HFFc6 (cell line): Measurements from ENCODE around the gene PTPRR. TPM values are rescaled to one million over a fixed set of nuclear protein-coding genes. Genes with fewer than 3 reads are reported as not detected.
A peak's percentile ranks its signal among the peaks of the same experiment; 100 is the strongest.
"Not testable (repeated sequence)": the region's sequence is repeated elsewhere in the genome, so short reads cannot be mapped to it uniquely, and the experiment has no call there.

Experiments
- DNase-seq: peaks from one replicate; pipeline ENCODE4 v3.0.0-alpha.2; 2018
- H3K27ac Mint-ChIP-seq: 2 replicates; pipeline ENCODE4 v1.8.0; 2020; ENCODE audit warnings: mild to moderate bottlenecking, mixed read lengths
- H3K27me3 Mint-ChIP-seq: 2 replicates; pipeline ENCODE4 v1.8.0; 2021; ENCODE audit warnings: mild to moderate bottlenecking, moderate library complexity, mixed read lengths; ENCODE audit not compliant: insufficient read depth
- H3K36me3 Mint-ChIP-seq: 2 replicates; pipeline ENCODE4 v1.8.0; 2021; ENCODE audit warnings: low read depth, mixed read lengths
- H3K4me1 Mint-ChIP-seq: 2 replicates; pipeline ENCODE4 v1.8.0; 2020; ENCODE audit warnings: low read depth, mixed read lengths
- H3K4me3 Mint-ChIP-seq: 2 replicates; pipeline ENCODE4 v1.8.0; 2020; ENCODE audit warnings: mild to moderate bottlenecking, moderate library complexity, mixed read lengths
- H3K9me3 Mint-ChIP-seq: 2 replicates; pipeline ENCODE4 v1.8.0; 2020; ENCODE audit warnings: mild to moderate bottlenecking, mixed read lengths
- CTCF ChIP-seq: fragments of 200-600 bp; sonication (generic); IDR thresholded peaks from 2 replicates; pipeline ENCODE4 v1.5.0; 2021; ENCODE audit warnings: antibody characterized with exemption, mild to moderate bottlenecking
- total RNA-seq, 6 experiments: library from RNA; stranded (reverse); fragmentation: NEBNext Ultra II Directional; extraction: Animal tissue kit (Norgen Biotek cat#: 25700); gene quantifications; 2 replicates in 1 of 6; 3 replicates in 5 of 6; pipeline ENCODE4 v1.2.3, GENCODE V29; 2021

PTPRR gene
- total RNA-seq, 6 experiments from 2014 or later = 0.40 to 1.1 (median 0.48) TPM

- no peaks in the 10 kb centered on the region for H3K9me3 Mint-ChIP-seq
- no peaks in the 10 kb centered on the region for H3K4me1 Mint-ChIP-seq
- DNase-seq = no peak
- H3K36me3 Mint-ChIP-seq = no peaks in the 10 kb centered on the region
- H3K4me3 Mint-ChIP-seq = no peak overlapping the region
- H3K27me3 Mint-ChIP-seq = peaks cover 11% of the 10 kb centered on the region; the same call in 1 of the 2 replicates
- H3K27ac Mint-ChIP-seq = no peak overlapping the region
- TF ChIP-seq CTCF = no peak
These were observed 184.0 kb downstream of the PTPRR start for GRCh38 chr12:70736351-70737133.

- H3K9me3 Mint-ChIP-seq, H3K4me3 Mint-ChIP-seq, H3K27me3 Mint-ChIP-seq, H3K4me1 Mint-ChIP-seq, H3K27ac Mint-ChIP-seq, H3K36me3 Mint-ChIP-seq, DNase-seq: not testable (repeated sequence)
These were observed 185.3 kb downstream of the PTPRR start for GRCh38 chr12:70735197-70735596.

GRCh38 chr12:70733385-70733784 lies 187.2 kb downstream of the PTPRR start:
- TF ChIP-seq CTCF = peak; percentile 86
- Mint-ChIP-seq H3K27me3 (peaks cover 6% of the 10 kb centered on the region), H3K4me3 (no peak overlapping the region), H3K4me1 (no peaks in the 10 kb centered on the region), H3K27ac (no peak overlapping the region), H3K9me3 (no peaks in the 10 kb centered on the region), H3K36me3 (no peaks in the 10 kb centered on the region)
- DNase-seq = peak; percentile 67

GRCh38 chr12:70732287-70732686 lies 188.3 kb downstream of the PTPRR start:
- Mint-ChIP-seq H3K9me3 (no peaks in the 10 kb centered on the region), H3K36me3 (no peaks in the 10 kb centered on the region), H3K27ac (no peak overlapping the region), H3K27me3 (peaks cover 6% of the 10 kb centered on the region), H3K4me3 (no peak overlapping the region), H3K4me1 (no peaks in the 10 kb centered on the region)
- no peak for DNase-seq
- TF ChIP-seq CTCF = no peak

GRCh38 chr12:70730675-70731180 lies 189.8 kb downstream of the PTPRR start:
- H3K4me1 Mint-ChIP-seq = no peaks in the 10 kb centered on the region
- H3K36me3 Mint-ChIP-seq = no peaks in the 10 kb centered on the region
- no peaks in the 10 kb centered on the region for H3K9me3 Mint-ChIP-seq
- DNase-seq = no peak
- no peak overlapping the region for H3K4me3 Mint-ChIP-seq
- H3K27ac Mint-ChIP-seq = no peak overlapping the region
- no peak for TF ChIP-seq CTCF
- peaks cover 6% of the 10 kb centered on the region for H3K27me3 Mint-ChIP-seq

- Mint-ChIP-seq H3K4me3 (no peak overlapping the region), H3K4me1 (peaks cover 6% of the 10 kb centered on the region), H3K27ac (no peak overlapping the region), H3K9me3 (no peaks in the 10 kb centered on the region), H3K36me3 (no peaks in the 10 kb centered on the region), H3K27me3 (no peaks in the 10 kb centered on the region)
- peak; percentile 59 for TF ChIP-seq CTCF
- peak; percentile 15 for DNase-seq
These were observed 196.1 kb downstream of the PTPRR start for GRCh38 chr12:70724444-70724843.
